VCaP (cell line): ENCODE results near the gene SLC25A22.

ENCODE experiments used
- H3K27ac ChIP-seq: fragments of 450-650 bp; 2 replicates; pipeline ENCODE4 v1.5.1; 2017
- CTCF ChIP-seq: fragments of 450-650 bp; conservative IDR thresholded peaks from 2 replicates; pipeline ENCODE4 v1.5.1; 2017; ENCODE audit warnings: mild to moderate bottlenecking, moderate library complexity

The SLC25A22 gene

GRCh38 chr11:811446-812245 lies 13.6 kb upstream of the SLC25A22 start:
- TF ChIP-seq CTCF, result no peak
- H3K27ac ChIP-seq, result peak overlapping the region; percentile 94; the same call in 1 of the 2 replicates

GRCh38 chr11:810040-810567 lies 12.0 kb upstream of the SLC25A22 start:
- no peak for TF ChIP-seq CTCF

GRCh38 chr11:809287-810039 lies 11.4 kb upstream of the SLC25A22 start, which contains the start of gene RPLP2:
TSS of gene RPLP2 (plus strand) at chr11:809967. CDS start at chr11:810235, 268 bp downstream.
- peak within 1 kb of the TSS; percentile 94 for H3K27ac ChIP-seq
- no peak for TF ChIP-seq CTCF

More at GRCh38 chr11:810040-810567, 12.0 kb upstream of the SLC25A22 start:
- peak overlapping the region; percentile 94 for H3K27ac ChIP-seq

GRCh38 chr11:808427-809286 lies 10.6 kb upstream of the SLC25A22 start:
- peak overlapping the region; percentile 94 for H3K27ac ChIP-seq
- TF ChIP-seq CTCF, result no peak

GRCh38 chr11:804599-804964 lies 6.5 kb upstream of the SLC25A22 start:
- no peak for TF ChIP-seq CTCF
- H3K27ac ChIP-seq, result peak overlapping the region; percentile 84

GRCh38 chr11:803770-804598 lies 5.9 kb upstream of the SLC25A22 start:
- TF ChIP-seq CTCF, result no peak
- H3K27ac ChIP-seq, result peak overlapping the region; percentile 84
